ENCODE measurements around the gene PDZD2.

DNA sequence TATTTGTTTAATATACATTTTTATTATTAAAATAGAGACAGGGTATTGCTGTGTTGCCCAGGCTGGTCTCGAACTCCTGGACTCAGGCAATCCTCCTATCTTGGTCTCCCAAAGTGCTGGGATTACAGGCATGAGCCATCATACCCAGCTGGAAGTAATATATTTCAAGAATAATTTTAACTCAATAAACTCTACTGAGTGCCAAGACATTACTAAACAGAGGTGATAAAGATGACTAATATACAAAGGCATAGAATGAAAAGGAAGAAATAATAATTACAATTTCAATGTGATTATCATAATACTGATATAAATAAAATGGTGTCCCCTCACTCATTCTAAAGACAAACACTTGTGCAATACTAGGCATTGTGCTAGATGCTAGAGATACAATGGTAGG is 521.3 kb downstream of the PDZD2 start:
- TF ChIP-seq, protein P1, sequence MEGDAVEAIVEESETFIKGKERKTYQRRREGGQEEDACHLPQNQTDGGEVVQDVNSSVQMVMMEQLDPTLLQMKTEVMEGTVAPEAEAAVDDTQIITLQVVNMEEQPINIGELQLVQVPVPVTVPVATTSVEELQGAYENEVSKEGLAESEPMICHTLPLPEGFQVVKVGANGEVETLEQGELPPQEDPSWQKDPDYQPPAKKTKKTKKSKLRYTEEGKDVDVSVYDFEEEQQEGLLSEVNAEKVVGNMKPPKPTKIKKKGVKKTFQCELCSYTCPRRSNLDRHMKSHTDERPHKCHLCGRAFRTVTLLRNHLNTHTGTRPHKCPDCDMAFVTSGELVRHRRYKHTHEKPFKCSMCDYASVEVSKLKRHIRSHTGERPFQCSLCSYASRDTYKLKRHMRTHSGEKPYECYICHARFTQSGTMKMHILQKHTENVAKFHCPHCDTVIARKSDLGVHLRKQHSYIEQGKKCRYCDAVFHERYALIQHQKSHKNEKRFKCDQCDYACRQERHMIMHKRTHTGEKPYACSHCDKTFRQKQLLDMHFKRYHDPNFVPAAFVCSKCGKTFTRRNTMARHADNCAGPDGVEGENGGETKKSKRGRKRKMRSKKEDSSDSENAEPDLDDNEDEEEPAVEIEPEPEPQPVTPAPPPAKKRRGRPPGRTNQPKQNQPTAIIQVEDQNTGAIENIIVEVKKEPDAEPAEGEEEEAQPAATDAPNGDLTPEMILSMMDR (IDR thresholded peaks at IDR 0.05; ENCODE audit: poor library complexity, severe bottlenecking), result no peak
- TF ChIP-seq POLR2AphosphoS5 (IDR thresholded peaks at IDR 0.05) (no peak), TAF1 (IDR thresholded peaks at IDR 0.05; ENCODE audit: low read depth) (no peak), RAD21 (conservative IDR thresholded peaks at IDR 0.05) (no peak), EZH2 (IDR thresholded peaks at IDR 0.05; ENCODE audit: borderline replicate concordance, insufficient read depth, low read length, poor library complexity, severe bottlenecking) (no peak)
